ENCODE data around the gene NEDD4.
"Not testable (repeated sequence)": the region's sequence is repeated elsewhere in the genome, so short reads cannot be mapped to it uniquely, and the experiment has no call there.

The NEDD4 gene

DNA sequence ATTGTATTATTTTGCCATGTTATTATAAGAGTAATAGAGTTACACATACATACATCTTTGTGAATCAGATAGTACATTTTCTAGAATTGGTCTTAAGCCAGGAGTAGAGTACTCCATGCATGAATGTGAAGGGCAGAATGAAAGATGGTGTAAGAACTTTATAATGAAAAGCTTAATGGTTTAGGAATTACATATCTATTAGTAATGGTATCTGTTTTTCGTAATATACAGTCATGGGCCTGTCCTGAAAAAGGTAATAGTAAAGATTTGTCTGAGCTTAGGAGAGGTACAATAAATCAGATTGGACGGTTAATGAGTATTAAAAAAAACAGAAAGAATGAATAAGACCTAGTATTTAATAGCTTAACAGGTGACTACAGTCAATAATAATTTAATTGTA, 132.3 kb downstream of the NEDD4 start:
- no peak for DNase-seq
- in situ Hi-C loops (cut with HindIII; ENCODE audit: low pct_ligation_motif_present, low pct_unique_long_range_greater_than_20kb, low sequenced_read_pairs): no loop called here

DNA sequence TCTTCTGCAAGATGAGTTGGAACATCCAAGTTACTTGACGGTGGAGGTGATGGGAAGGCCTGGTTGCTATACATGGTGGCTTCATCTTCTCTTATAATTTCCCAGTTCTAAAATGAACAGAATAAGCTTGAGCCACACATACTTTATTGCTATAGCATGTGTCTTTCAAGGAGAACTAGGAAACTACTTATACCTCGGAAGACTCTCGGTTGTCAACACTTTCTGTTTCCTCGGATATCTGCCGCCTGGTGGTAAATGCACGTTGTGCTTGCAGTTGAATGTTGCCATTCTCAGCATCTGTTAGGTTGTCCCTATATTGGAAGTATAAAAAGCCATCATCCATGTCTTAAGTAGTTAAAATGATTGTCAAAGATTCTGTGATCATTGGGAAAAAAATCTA, 132.9 kb downstream of the NEDD4 start:
- in situ Hi-C loops (cut with HindIII; ENCODE audit: low pct_ligation_motif_present, low pct_unique_long_range_greater_than_20kb, low sequenced_read_pairs): no loop called here
- DNase-seq: no peak

DNA sequence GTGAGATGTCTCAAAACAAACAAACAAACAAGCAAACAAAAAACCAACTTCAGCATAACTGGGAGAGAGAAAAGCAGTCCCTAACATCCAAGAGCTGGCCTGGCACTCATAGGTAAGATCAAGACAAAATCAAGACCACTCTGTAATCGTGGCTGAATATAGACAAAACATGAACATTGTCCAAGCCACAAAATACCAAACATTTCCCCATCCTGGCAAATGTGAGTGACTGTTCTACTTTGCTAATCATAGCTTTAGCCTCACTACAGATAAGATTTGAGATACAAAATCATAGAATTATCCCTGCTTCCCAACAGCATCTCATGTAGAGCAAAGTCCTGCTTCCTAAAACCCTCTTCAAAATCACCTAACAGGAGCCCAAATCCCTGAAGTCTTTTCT, 133.7 kb downstream of the NEDD4 start:
- no peak for DNase-seq
- in situ Hi-C loops (cut with HindIII; ENCODE audit: low pct_ligation_motif_present, low pct_unique_long_range_greater_than_20kb, low sequenced_read_pairs): no loop called here

DNA sequence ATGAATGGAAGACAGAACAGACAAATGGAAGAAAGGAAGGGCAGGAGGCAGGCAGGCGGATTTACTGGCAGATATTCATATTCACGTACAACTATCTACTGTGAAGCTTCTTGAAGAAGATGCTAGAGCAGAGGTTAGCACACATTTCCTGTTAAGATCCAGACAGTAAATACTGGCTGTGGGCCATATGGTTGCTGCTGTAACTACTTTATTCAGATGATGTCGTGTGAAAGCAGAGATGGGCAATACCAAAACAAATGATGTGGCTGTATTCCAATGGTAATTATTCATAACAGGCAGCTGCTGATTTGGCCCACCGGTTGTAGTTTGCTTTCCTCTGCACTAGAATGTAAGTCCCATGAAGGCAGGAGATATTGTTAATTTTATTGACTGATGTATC, 134.8 kb downstream of the NEDD4 start:
- no peak for DNase-seq
- in situ Hi-C loops (cut with HindIII; ENCODE audit: low pct_ligation_motif_present, low pct_unique_long_range_greater_than_20kb, low sequenced_read_pairs): no loop called here

DNA sequence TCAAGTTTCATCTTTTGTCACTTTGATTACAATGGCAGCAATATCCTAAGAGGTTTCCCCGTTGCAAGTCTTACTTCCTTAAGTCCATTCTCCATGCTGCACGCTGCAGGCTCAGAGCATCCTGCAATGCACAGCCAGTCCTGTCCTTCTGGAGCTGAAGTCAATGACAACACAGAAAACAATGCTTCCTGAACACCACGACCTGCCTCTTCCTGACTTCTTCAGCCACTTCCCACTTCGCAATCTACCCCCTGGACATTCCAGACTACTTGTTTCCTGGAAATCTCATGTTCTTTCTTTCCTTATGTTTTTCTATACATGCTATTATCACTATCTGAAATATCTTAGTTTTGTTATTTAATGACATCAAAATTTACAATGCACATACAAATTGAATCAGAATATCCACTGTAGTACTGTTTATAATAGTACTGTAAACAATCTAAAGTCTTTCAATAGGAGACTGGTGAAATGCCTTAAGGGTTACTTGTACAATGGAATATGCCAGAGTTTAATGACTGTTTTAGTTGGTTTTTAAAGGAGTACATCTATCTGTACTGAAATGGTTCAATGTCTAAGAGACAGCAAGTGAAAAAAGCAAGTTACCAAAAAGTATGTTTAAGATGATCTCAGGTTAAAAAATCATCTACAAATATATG, 136.8 kb downstream of the NEDD4 start:
- no peak for DNase-seq
- in situ Hi-C loops (cut with HindIII; ENCODE audit: low pct_ligation_motif_present, low pct_unique_long_range_greater_than_20kb, low sequenced_read_pairs): no loop called here

DNA sequence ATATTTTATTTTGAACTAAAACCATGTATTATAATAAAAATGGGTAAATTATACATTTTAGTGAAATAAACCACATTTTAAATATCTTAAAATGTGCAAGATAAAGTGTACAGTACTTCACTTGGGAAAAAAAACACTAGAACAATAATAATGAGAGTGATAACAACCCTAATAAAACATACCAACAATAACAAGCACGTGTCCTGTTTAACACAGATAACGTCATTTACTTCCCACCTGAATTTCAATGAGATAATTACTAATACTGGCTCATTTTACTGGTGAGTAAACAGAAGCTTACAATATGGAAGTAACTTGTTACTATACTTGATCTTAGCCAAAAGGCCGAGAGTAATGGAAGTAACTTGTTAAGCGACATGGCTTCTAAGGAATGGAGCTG, 140.3 kb downstream of the NEDD4 start:
- in situ Hi-C loops (cut with HindIII; ENCODE audit: low pct_ligation_motif_present, low pct_unique_long_range_greater_than_20kb, low sequenced_read_pairs): no loop called here
- no peak for DNase-seq

DNA sequence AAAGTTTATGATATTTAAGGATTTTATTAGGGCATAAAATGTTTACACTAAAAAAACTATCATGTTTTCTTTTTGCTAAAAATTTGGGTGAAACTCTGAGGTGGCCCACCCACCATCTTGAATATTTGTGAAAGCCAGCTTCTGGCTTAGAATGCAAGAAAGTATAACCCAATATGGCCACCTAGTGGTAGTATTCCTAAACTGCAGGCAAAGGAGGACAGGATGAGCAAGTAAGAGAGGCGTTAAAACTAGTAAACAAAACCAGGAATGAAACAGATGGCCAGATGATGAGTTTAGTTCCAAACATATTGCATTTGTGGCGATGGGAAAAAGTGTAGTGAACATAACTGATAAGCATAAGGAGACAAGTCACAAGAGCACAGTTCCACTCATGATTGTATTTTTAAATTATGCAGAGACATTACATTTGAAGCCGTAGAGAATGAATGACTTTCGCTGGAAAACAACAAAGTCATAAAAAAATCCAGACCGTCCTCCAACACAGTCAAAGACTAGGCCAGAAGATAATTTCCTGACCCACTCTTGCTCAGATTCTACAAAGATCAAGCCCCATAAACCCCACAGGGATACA, 147.2 kb downstream of the NEDD4 start:
- in situ Hi-C loops (cut with HindIII; ENCODE audit: low pct_ligation_motif_present, low pct_unique_long_range_greater_than_20kb, low sequenced_read_pairs): no loop called here
- DNase-seq: peak; percentile 79

DNA sequence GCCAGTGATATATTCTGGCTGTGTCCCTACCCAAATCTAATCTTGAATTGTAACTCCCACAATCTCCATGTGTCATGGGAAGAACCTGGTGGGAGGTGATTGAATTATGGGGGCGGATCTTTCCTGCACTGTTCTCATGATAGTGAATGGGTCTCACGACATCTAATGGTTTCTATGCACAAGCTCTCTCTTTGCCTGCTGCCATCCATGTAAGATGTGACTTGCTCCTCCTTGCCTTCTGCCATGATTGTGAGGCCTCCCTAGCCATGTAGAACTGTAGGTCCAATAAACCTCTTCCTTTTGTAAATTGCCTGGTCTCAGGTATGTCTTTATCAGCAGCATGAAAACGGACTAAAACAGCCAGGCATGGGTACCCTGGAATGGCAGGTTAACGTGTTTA, 150.5 kb downstream of the NEDD4 start:
- in situ Hi-C loops (cut with HindIII; ENCODE audit: low pct_ligation_motif_present, low pct_unique_long_range_greater_than_20kb, low sequenced_read_pairs); DNase-seq: not testable (repeated sequence)

DNA sequence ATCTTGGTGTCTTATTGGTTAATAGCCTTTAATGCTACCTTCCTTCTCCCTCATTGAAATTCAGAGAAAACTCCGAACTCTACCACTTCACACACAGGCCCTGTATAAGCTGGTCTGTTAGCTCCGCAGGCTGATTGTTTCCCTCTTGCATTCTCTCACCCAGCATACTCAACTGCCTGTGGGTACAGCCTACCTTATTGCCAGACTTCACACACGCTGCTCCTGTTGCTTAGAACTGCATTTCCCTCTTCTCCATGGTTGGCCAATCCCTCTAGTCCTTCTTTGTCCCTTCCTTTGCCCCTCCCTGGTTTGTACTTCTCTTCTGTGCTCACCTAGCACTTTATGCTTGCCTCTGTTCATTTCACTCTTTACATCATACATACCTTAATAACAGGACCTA, 157.5 kb downstream of the NEDD4 start:
- DNase-seq: no peak
- in situ Hi-C loops (cut with HindIII; ENCODE audit: low pct_ligation_motif_present, low pct_unique_long_range_greater_than_20kb, low sequenced_read_pairs): no loop called here

DNA sequence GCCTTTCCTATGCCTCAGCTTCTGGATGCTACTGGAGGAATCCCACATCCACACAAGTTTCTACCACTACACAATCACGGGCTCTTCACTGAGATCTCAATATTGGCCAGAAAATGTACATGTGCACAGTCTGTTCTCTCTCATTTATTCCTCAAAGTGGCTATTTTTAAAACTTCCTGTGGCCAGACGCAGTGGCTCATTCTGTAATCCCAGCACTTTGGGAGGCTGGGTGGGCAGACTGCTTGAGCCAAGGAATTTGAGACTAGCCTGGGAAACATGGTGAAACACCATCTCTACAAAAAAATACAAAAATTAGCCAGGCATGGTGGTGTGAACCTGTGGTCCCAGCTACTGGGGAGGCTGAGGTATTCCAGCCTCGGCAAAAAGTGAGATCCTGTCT, 159.1 kb downstream of the NEDD4 start:
- in situ Hi-C loops (cut with HindIII; ENCODE audit: low pct_ligation_motif_present, low pct_unique_long_range_greater_than_20kb, low sequenced_read_pairs): no loop called here
- no peak for DNase-seq

DNA sequence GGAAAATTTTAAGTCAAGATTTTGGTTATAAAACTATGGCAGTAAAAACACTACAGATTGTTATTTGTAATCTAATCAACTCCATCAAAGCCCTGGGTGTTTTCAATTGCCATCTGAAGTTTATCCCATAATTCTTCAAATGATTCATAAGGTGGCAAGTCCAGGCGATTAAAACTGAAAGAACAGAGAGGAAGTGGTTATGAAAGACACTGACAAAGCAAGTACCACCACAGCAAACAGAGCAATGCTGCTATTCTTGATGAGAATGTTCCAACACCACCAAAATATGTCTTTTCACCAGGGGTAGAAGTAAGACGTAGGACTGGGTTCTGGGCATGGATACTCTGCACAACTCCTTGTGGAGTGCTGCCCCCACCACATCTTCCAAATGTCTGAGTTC, 163.6 kb downstream of the NEDD4 start:
- no peak for DNase-seq
- in situ Hi-C loops (cut with HindIII; ENCODE audit: low pct_ligation_motif_present, low pct_unique_long_range_greater_than_20kb, low sequenced_read_pairs): no loop called here

DNA sequence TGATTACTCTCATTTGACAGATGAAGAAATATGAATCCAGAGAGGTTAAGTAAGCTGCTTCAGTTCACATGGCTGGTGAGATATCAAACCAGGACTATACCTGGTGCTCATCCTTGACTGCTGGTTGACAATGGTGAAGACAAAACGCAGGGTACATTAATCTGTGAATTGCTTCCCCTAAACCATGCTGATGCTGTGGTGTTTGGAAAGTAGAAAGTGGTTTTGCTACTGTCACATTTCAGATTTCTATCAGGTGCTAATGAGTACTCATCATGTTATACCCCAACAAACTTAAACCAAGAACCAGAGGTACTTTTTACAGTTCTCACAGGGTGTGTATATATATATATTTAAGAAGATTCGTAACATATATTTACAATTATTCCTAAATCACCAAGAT, 165.5 kb downstream of the NEDD4 start:
- no peak for DNase-seq
- in situ Hi-C loops (cut with HindIII; ENCODE audit: low pct_ligation_motif_present, low pct_unique_long_range_greater_than_20kb, low sequenced_read_pairs): no loop called here

DNA sequence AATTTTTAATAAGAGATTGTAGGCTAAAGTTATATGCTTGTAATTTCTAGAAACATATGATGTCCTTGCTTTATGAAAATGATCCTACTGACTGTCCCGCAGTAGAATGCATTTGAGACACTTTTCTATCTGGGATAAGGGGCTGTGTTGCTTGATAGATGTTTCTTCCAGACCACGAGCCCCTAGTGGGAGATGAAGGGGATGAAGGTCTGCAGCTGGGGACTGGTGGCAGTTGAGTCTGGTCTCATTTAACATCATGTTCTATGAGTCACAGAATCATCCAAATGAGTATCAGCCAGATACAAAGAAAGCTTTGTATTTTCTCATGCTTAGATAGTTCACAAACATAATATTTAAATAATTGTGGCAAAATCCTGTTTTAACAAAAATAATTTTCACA, 166.2 kb downstream of the NEDD4 start:
- in situ Hi-C loops (cut with HindIII; ENCODE audit: low pct_ligation_motif_present, low pct_unique_long_range_greater_than_20kb, low sequenced_read_pairs): no loop called here

DNA sequence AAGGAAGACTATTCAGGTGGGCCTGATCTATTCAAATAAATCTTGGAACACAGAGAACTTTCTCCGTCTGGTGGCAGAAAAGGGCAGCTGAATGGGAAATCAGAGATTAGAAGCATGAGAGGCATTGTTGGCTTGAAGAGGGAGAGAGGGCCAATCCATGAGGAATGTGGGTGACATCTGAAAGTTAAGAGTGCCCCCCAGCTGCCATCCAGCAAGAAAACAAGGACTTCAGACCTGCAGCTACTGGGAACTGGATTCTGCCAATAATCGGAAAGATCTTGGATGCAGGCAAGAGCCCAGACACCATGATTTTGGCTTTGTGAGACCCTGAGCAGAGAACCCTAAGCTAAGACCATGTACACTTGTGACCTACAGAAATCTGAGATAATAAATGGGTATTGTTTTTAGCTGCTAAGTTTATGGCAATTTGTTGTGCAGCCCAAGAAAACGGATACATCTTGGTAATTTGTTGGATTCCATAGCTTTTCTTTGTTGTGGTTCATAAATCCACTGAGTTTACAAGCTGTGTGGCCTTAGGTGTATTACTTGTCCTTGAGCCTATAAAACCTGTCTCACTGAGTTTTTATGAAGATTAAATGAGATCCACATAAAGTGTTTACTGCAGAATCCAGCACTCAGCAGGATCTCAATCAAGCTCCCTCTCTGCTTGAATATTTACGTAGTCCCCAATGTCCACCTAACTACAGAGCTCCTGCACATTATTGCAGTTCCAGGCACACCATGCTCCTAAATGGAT, 168.4 kb downstream of the NEDD4 start:
- in situ Hi-C loops (cut with HindIII; ENCODE audit: low pct_ligation_motif_present, low pct_unique_long_range_greater_than_20kb, low sequenced_read_pairs): no loop called here
- peak; percentile 4 for DNase-seq

More for the DNA sequence above, 166.2 kb downstream of the NEDD4 start:
- DNase-seq: no peak

DNA sequence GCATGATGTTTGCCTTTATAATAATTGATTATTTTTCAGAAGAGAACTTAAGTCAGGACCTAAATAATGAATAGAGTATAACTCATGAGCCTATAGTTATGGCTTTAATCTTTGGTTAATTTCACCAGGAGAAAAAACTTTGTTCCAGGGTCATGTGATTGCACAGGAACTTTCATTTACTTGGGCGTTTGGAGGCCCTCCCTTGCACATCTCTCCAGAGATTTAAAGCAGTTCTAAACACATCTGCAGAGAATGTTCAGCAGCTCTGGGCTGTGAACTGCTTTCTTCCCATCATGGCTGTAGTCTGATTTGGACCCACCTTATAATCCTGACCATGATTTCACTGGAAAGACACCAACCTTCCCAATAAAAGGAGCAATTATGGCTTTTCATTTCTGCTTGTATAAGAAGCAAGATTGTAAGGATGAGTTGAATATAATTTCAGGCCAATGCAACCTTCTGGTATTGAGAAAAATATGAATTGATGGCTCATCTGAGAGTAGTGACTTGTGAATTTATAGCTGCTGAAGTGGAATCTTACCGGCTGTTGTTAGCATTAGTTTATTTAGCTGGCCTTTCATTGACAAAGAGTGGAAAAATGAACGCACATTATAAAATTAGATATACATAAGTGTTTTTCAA, 169.6 kb downstream of the NEDD4 start:
- DNase-seq: no peak
- in situ Hi-C loops (cut with HindIII; ENCODE audit: low pct_ligation_motif_present, low pct_unique_long_range_greater_than_20kb, low sequenced_read_pairs): no loop called here

DNA sequence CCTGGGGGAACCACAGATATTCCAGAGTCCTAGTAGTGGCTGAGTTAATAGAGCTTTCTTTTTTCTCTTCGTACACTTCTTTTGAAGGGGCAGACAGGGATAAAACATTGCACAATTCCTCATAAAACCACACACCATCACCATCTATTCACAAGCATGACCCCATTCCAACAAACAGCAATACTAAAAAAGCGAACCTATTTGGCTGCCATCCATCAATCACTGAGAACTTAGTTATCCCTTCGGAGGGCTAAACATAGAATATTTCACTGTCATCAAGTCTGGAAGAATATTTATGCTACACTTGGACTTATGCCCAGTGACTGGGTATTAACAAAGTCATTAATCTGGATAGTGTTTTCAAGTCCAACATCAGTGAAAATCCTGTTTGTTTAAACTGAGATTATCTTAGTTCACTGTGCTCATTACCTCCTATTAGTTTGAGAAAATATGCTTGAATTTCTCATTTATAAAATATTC, 170.2 kb downstream of the NEDD4 start:
- DNase-seq: no peak
- in situ Hi-C loops (cut with HindIII; ENCODE audit: low pct_ligation_motif_present, low pct_unique_long_range_greater_than_20kb, low sequenced_read_pairs): no loop called here

DNA sequence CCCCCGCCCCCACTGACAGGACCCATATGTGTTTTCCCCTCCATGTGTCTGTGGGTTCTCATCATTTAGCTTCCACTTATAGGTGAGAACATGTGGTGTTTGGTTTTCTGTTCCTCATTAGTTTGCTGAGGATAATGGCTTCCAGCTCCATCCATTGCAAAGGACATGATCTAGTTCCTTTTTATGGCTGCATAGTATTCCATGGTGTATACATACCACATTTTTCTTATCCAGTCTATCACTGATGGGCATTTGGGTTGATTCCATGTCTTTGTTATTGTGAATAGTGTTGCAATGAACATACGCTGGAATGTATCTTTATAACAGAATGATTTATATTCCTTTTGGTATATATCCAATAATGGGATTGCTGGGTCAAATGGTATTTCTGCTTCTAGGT, 171.7 kb downstream of the NEDD4 start:
- DNase-seq; in situ Hi-C loops (cut with HindIII; ENCODE audit: low pct_ligation_motif_present, low pct_unique_long_range_greater_than_20kb, low sequenced_read_pairs): not testable (repeated sequence)

DNA sequence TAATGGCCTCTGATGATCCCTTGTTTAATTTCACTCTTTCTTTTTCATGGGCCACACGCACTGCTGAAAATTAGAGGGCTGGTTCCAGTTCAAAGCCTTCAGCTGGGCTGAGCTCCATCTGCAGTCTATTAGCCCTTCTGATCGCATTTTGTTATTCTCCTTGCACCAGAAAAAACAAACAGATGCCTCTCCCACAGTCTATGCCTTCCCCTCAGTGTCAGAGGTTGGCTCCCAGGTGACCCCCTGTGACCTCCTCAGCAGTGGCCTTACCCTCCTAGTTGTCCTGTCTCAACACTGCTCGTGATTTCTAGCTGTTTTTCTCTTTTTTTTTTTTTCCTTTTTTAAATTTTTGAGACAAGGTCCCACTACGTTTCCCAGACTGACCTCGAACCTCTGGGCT, 173.4 kb downstream of the NEDD4 start:
- DNase-seq: no peak
- in situ Hi-C loops (cut with HindIII; ENCODE audit: low pct_ligation_motif_present, low pct_unique_long_range_greater_than_20kb, low sequenced_read_pairs): no loop called here

DNA sequence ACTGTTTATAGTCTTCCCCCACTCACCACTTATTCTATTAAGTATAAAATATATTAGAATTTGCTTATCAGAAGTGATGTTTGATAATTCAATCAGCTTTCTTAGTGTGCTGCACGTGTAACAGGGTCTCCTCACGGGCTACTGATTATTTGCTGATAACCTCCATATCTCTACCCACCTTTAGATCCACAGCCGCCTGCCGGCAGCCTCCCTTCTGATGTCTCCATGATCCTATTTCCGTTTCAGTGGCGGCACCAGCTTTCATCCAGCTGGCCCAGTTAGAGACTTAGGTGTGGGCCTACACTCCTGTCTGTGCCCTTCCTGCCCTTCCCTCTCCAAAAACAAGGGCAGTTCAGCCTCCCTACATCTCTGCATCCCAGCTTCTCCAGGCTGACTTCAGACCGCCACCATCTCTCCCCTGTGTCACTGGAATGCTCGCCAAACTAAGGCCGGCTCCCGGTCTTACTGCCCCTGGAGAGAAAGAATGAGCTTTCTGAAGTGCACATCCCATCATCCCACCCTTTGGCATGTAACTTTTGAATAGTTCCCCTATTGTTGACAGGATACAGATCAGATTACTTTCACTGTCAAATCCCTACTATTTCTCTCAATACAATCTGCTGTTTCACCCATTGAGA, 173.9 kb downstream of the NEDD4 start:
- in situ Hi-C loops (cut with HindIII; ENCODE audit: low pct_ligation_motif_present, low pct_unique_long_range_greater_than_20kb, low sequenced_read_pairs): no loop called here

More for the DNA sequence above, 173.9 kb downstream of the NEDD4 start:
- DNase-seq: no peak
